A673 (cell line): ENCODE measurements around the gene KNDC1.

Experiments
- CTCF ChIP-seq: fragments of 300-800, 200-600 bp; sonication (generic); conservative IDR thresholded peaks from 2 replicates; pipeline ENCODE4 v1.5.1; 2017; ENCODE audit warnings: low read depth, mild to moderate bottlenecking, antibody characterized with exemption, low read length, moderate library complexity, mixed read lengths
- EZH2 ChIP-seq: fragments of 200-600 bp; sonication (generic); IDR thresholded peaks from 2 replicates; pipeline ENCODE4 v1.6.1; 2017; ENCODE audit warnings: borderline replicate concordance, low read depth, mild to moderate bottlenecking, mixed read lengths, antibody characterized with exemption, low read length; ENCODE audit not compliant: poor library complexity, severe bottlenecking

- TF ChIP-seq EZH2 (no peak), CTCF (no peak)
Measured at GRCh38 chr10:133131053-133131452, 29.0 kb upstream of the KNDC1 start.
